Kidney capillary endothelial cell (primary cell): ENCODE data around the gene PHACTR3.

Experiments used
- DNase-seq: peaks from one replicate; pipeline ENCODE4 v3.0.0-alpha.2; 2018; ENCODE audit warnings: low spot score

PHACTR3 gene

DNA sequence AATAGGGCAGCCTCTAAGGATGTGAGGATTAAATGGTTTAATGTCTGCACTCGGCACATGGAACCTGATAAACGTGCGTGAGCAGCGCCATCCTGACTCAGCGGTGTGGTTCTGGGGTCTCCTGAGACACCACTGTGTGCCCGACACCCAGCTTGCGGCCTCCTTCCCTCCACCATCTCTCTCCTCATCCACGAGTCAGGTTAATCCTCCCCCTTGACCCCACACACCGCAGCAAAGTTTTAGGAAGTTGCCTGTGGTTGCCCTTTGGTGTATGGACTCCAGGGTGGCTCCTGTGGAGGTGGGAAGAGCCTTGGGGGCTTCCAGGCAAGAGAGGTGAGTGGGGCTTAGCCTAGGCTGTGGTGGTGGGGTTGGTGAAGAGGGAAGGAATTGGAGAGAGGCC is 68.2 kb downstream of the PHACTR3 start:
- DNase-seq = no peak

GRCh38 chr20:59673288-59673997 is 69.1 kb downstream of the PHACTR3 start:
- no peak for DNase-seq

- no peak for DNase-seq
These were observed 69.7 kb downstream of the PHACTR3 start for GRCh38 chr20:59673998-59674445.

DNA sequence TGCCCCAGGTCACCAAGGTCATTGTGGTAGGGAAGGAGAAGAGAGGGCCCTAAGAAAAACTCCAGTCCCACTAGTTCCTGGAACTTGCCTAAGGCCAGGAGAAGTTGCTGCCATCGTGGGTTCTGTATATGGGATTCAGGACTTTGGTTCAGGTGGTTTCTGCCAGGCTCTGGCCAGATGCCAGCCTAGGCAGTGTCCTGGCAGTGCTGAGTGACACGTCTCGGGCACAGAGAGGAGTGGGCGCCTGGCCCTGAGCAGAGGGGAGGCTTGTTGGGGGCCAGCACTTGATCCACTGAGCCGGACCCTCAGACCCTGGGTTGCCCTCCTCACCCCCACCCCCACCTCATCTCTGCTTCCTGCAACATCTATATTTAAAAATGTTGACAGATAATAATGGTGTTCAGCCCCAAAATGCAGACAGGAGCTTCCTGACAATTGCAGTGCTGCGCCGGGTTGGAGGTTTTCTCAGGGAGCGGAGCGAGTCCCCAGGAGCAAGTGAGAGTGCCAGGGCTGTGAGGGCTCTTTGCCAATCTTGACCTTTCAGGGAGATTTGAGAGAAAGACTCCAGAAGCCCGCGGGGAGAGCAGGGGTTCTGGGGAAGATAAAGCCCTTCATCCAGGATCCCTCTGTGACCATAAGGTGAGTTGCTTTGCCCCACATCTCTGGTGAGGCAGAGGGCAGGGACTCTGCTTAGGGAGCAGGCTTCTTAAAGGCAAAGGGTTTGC is 71.9 kb downstream of the PHACTR3 start:
- no peak for DNase-seq

DNA sequence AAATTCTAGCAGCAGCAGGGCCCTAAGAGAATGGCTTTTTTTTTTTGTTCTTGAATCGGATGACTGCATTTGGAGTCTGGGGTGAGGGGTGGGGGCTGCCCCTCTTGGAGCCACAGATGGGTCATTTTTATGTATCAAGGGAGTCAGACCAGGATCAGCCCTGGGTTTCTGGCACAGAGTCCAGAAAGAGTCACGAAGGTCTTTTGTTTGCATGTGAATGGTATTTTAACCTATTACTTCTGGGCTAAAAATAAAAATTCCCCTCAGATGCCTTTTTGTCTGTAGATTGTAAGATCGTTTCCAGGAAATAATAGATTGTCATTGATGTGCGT is 72.5 kb downstream of the PHACTR3 start:
- DNase-seq = no peak

- DNase-seq = no peak
These were observed 73.2 kb downstream of the PHACTR3 start for GRCh38 chr20:59677586-59677985.

DNA sequence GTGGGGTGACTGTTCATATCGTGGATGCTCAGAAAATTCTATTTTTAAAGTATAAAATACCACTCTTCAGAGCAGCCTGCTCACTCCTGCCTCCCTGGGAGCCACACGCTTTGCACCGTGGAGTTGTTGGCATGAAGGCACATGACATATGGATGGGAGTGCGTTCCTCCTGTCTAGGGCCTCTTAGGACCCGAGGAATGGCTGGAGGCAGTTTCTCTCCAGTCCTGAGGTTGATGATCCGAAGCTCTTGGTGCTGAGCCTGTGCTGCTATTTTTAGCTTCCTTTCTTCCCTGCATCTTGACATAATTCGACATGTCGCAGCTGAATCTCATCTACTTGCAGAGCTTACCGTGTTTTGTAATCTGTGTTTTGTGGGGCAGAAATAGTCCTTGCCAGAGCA is 73.9 kb downstream of the PHACTR3 start:
- no peak for DNase-seq

DNA sequence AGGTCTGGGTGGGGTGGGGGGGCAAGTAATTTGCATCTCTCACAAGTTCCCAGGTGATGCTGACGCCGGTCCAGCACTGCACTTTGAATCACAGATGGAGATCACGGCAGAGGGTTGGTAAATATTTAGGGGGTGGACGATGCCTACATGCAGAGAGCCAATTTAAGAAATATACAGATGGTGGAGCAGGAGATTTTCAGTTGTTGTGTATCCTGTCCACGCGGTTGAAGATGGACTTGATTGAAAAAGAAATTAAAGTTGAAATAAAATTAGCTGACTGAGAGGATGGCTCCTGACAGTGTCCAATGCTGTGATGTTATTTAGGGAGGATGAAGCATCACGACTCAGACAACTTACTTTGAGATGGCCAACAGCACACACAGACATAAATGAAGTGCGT is 74.6 kb downstream of the PHACTR3 start:
- DNase-seq = no peak

GRCh38 chr20:59680148-59680650 is 75.9 kb downstream of the PHACTR3 start:
- no peak for DNase-seq

GRCh38 chr20:59680852-59681251 is 76.5 kb downstream of the PHACTR3 start:
- no peak for DNase-seq

- DNase-seq = no peak
These were observed 78.3 kb downstream of the PHACTR3 start for GRCh38 chr20:59682603-59683002.

DNA sequence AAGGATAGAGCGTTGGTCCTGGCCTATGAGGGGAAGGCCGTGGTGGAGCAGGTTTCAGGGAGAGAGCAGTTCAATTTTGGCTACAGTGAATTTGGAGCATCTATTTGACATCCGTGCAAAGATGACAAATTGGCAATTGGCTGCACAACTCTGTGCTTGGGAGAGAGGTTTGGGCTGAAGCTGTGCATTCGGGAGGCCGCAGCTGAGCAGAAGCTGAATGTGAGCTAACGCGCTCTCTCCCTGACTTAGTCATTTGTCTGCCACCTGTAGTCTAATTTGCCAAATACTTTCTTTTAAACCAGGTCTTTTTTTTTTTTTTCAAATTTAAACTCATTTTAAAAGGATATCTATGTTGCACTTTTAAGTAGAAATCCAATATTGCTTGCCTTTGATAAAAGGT is 78.8 kb downstream of the PHACTR3 start:
- no peak for DNase-seq

DNA sequence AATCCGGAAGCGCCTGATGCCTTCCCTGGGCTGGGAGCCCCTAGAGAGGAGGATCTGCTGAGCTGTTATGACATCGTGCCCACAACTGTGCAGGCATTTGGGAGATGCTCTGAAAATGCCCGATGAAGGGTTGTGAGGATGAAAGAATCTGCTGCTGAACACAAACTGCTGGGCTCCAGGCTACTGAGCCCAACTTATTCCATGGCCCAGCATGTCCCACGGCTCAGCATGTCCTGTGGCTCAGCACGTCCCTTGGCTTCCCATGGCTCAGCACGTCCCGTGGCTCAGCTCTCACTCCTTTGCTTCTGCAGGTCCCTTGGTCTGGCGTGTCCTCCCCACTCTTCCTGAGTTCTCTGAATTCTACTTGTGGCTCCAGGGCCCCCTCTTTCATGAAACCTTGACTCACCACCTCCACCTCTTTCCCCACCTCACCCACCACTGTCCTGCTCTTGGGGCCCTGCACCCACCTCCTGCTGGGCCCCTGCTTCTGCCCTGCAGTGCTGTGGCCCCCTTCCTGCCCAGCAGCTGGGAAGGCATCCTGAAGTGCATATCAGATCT is 80.4 kb downstream of the PHACTR3 start:
- no peak for DNase-seq

DNA sequence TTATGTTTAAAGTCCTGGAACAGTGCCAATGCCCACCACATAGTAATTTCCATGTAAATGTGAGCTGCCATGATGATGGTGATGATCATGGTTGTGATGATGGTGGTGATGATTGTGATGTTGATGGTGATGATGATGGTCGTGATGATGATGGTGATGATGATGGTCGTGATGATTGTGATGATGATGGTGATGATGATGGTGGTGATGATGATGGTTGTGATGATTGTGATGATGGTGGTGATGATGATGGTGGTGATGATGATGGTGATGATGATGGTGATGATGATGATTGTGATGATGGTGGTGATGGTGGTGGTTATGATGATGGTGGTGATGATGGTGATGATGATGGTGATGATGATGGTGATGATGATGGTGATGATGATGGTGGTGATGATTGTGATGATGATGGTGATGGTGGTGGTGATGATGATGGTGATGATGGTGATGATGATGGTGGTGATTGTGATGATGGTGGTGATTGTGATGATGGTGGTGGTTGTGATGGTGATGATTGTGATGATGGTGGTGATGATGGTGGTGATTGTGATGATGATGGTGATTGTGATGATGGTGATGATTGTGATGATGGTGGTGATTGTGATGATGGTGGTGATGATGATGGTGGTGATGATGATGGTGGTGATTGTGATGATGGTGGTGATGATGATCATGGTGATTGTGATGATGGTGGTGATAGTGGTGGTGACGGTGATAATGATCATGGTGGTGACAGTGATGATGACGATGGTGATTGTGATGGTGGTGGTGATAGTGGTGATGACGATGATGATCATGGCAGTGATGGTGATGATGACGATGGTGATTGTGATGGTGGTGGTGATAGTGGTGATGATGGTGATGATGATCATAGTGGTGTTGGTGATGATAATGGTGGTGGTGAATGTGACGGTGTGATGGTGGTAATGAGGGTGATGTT is 82.3 kb downstream of the PHACTR3 start:
- no peak for DNase-seq

GRCh38 chr20:59688356-59688755 is 84.0 kb downstream of the PHACTR3 start:
- DNase-seq = no peak

DNA sequence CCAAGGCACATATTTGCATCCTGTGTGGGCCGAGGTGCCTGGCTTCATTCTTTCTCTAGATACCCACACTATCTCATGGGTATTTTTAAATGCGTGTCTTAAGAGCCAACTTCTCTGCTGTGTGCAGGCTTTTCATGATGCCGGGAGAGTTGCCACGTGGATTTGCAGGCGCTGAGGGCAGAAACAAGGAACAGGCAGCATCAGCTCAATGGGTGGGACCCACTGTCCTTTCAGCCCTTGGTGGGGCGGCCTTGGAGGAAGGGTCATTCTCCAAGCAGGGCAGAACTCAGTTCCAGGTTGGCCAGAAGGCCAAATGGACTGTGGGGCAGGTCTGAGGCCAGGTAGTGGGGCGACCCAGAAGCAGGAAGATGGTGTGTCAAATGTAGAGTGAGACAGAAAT is 84.7 kb downstream of the PHACTR3 start:
- no peak for DNase-seq

DNA sequence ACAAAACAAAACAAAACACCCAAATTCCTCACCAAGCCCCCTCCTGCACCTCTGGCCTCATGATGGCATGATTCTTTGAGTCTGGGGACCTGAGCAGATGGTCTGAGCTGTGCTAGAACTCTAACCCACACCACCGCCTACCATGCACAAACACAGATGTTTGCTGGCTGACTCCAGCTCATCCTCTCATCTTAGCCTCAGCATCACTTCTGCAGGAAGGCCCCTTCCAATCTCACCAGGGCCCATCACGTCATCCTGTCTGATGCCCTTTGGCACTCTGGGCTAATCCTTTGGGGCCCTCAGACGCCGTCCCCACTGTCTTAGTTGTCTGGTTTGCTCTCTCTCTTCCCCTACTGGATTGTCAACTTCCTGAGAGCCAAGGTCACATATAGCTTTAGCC is 85.8 kb downstream of the PHACTR3 start:
- DNase-seq = no peak

- DNase-seq = no peak
These were observed 86.6 kb downstream of the PHACTR3 start for GRCh38 chr20:59690976-59691375.

GRCh38 chr20:59692139-59692538 is 87.8 kb downstream of the PHACTR3 start:
- no peak for DNase-seq

DNA sequence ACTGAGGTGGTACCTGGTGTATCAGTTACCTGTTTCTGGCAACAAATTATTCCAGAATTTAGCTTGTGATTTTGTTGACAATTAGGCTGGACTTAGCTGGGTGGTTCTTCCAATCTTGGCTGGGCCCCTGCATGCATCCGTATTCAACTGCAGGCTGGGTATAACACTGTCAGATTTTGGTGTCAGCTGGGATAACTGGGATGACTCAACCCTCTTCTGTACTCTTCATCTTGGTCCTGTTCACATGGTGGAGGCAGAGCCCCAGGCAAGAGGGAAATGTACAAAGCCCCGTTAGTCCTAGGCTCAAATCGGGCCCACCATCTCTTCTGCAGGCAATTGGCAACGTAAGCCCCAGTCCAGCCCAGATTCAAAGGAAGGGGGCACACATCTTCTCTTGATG is 89.2 kb downstream of the PHACTR3 start:
- no peak for DNase-seq

- no peak for DNase-seq
These were observed 92.1 kb downstream of the PHACTR3 start for GRCh38 chr20:59696476-59696875.

DNA sequence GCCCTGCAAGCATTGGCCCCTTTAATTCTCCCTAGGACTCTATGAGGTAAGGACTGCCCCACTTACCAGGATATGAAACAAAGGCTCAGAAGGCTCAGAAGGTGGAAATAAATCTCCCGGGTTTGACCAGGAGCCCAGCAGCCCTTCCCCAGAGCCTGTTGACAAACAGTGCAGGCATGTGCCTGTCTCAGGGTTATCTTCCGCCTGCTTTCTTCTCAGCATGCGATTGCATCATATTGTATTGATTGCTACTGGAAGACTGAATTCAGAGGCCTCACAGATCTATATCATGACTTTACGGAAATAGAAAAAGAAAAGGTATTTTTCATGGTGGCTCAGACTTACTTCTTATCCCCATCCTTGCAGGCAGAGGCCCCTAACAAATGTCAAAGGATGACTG is 92.7 kb downstream of the PHACTR3 start:
- DNase-seq = no peak
